Measurements from ENCODE around the gene YPEL1.

GRCh38 chr22:21659864-21660525 lies 75.6 kb downstream of the YPEL1 start:
- no peak for TF ChIP-seq CTCF (conservative IDR thresholded peaks at IDR 0.05 in 1 of 2, IDR thresholded peaks at IDR 0.05 in 1 of 2; ENCODE audit: extremely low read depth in 1 of 2, insufficient read depth in 1 of 2, low read depth in 1 of 2, low read length in 2 of 2)
- TF ChIP-seq EZH2 (IDR thresholded peaks at IDR 0.05; ENCODE audit: borderline replicate concordance, low read length): no peak
